Measurements from ENCODE around the gene KCNJ14. TPM values are rescaled to one million over a fixed set of nuclear protein-coding genes. Genes with fewer than 3 reads are reported as not detected.
A peak's percentile ranks its signal among the peaks of the same experiment; 100 is the strongest.
"Not testable (repeated sequence)": the region's sequence is repeated elsewhere in the genome, so short reads cannot be mapped to it uniquely, and the experiment has no call there.

KCNJ14 gene
- total and polyA plus RNA-seq, 7 experiments from 2014 or later = 0.05 to 3.9 (median 2.1) TPM

DNA sequence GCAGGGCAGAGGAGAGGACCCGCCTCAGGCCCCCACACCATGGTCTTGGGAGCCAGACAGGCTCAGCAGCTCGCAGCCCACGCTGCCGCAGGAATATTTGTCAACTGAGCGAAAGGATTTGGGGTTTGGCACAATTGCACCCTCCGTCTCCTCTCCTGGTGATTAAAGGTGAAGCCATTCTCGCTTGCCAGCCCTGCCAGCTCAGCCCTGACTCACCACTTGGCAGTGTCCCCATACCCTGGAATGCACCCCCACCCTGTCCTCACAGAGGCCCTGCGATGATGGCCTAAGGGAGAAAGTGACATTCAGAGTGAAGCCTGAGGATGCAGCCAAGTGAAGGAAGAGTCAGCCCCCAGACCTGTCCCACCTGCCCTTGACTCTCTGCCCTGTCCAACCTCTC, 32.6 kb downstream of the KCNJ14 start:
- H3K9me3 Mint-ChIP-seq = peaks cover 0 to 2% (median 0%) of the 10 kb centered on the region in 11 donors
- Histone ChIP-seq H3K36me3 (ENCODE audit: control insufficient read depth in 2 of 3, insufficient read depth in 3 of 3, low read length in 3 of 3) (no peaks in the 10 kb centered on the region), H3K27me3 (ENCODE audit: control insufficient read depth in 2 of 2, insufficient read depth in 2 of 2, low read length in 2 of 2) (no peaks in the 10 kb centered on the region), H3K27ac (ENCODE audit: low read depth, low read length) (no peak overlapping the region), H3K4me3 (ENCODE audit: low read length) (no peak overlapping the region), H3K9me3 (ENCODE audit: control insufficient read depth in 2 of 3, low read length in 3 of 3) (no peaks in the 10 kb centered on the region), H3K4me1 (ENCODE audit: control insufficient read depth in 2 of 2, insufficient read depth in 2 of 2, low read length in 2 of 2) (peaks cover 4 to 24% of the 10 kb centered on the region in 2 donors)
- H3K4me3 Mint-ChIP-seq = peak overlapping the region in 1 of 10 donors; percentile 22
- ChIA-PET CTCF (interaction anchor here (0.8 to 3.7 kb wide), 4 partner anchors 17 to 155 kb away, joined by 3 to 15 read pairs (median 4); no protein-coding TSS in a partner anchor), POLR2A (interaction anchor here (0.9 to 1.2 kb wide), 3 partner anchors 14 to 99 kb away, joined by 3 to 4 read pairs (median 3); no protein-coding TSS in a partner anchor)
- H3K27me3 Mint-ChIP-seq = peaks cover 0 to 24% (median 6%) of the 10 kb centered on the region in 5 donors
- H3K27ac Mint-ChIP-seq = no peak overlapping the region
- H3K4me1 Mint-ChIP-seq = peaks cover 17 to 31% (median 29%) of the 10 kb centered on the region in 7 donors
- ATAC-seq (no peak), DNase-seq (no peak)
- intact Hi-C loops (cut with micrococcal nuclease) = no loop called here
- peaks cover 0 to 13% (median 4%) of the 10 kb centered on the region in 5 donors for H3K36me3 Mint-ChIP-seq

DNA sequence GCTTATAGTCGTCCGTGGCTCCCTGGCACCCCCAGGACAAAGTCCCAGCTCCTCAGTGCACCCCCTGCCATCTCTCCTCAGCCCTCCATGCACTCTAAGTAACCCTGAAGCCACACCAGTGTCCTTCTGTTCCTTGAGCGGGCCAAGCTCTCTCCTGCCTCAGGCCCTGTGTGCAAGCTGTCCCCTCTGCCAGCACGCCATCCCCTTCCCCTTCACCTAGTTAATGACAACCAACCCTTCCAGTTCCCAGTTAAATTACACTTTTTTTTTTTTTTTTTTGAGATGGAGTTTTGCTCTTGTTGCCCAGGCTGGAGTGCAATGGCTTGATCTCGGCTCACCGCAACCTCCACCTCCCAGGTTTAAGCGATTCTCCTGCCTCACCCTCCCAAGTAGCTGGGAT, 33.1 kb downstream of the KCNJ14 start:
- ATAC-seq; H3K27ac ChIP-seq (ENCODE audit: low read depth, low read length); H3K27ac Mint-ChIP-seq; H3K27me3 ChIP-seq (ENCODE audit: control insufficient read depth in 2 of 2, insufficient read depth in 2 of 2, low read length in 2 of 2); intact Hi-C loops (cut with micrococcal nuclease); H3K9me3 Mint-ChIP-seq; H3K36me3 ChIP-seq (ENCODE audit: control insufficient read depth in 2 of 3, insufficient read depth in 3 of 3, low read length in 3 of 3); H3K4me3 ChIP-seq (ENCODE audit: low read length); DNase-seq; H3K9me3 ChIP-seq (ENCODE audit: control insufficient read depth in 2 of 3, low read length in 3 of 3); H3K4me3 Mint-ChIP-seq: not testable (repeated sequence)
- CTCF ChIA-PET = interaction anchor here (1.4 to 3.7 kb wide), 8 partner anchors 7 to 120 kb away, joined by 4 to 37 read pairs (median 9); partner anchors contain the start of gene LMTK3
- H3K4me1 ChIP-seq (ENCODE audit: control insufficient read depth in 2 of 2, insufficient read depth in 2 of 2, low read length in 2 of 2) = peaks cover 4 to 25% of the 10 kb centered on the region in 2 donors
- POLR2A ChIA-PET = interaction anchor here (0.9 to 1.2 kb wide), 2 partner anchors 96 to 99 kb away, joined by 3 to 4 read pairs; no protein-coding TSS in a partner anchor
- H3K4me1 Mint-ChIP-seq = peaks cover 17 to 33% (median 30%) of the 10 kb centered on the region in 7 donors
- peaks cover 0 to 13% (median 4%) of the 10 kb centered on the region in 5 donors for H3K36me3 Mint-ChIP-seq
- peaks cover 0 to 27% (median 6%) of the 10 kb centered on the region in 5 donors for H3K27me3 Mint-ChIP-seq

DNA sequence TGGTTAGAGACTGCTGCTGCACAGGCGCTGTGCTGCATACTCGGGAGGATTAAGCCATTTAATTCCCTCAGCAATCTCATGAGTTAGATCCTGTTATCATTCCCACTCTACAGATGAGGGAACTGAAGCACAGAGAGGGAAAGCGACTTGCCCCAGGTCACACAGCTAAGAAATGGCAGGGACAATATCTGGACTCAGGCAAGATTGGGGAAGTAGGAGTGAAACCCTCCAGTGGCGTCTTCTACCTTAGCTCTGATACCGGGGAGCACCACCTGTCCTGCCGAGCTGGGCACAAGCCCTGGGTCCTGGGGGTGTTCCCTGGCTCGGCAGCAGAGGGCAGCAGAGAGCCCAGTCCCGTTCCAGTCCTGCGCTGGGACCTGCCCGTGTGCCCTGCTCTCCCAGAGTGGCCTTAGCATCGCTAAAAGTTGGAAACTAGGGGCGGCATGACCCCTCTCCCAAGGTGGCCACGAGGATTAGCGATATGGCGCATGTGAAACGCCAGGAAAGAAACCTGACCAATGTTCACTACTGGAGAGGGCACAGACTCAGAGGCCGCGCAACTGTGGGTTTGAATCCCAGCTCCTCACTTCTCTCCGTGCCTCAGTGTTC, 34.3 kb downstream of the KCNJ14 start:
- H3K27ac Mint-ChIP-seq = peak overlapping the region in 2 of 9 donors; percentile 8 to 23
- peak; percentile 52 to 89 (median 76) for DNase-seq
- CTCF ChIA-PET = interaction anchor here (0.5 to 3.7 kb wide), 25 partner anchors 8 to 1343 kb away, joined by 3 to 37 read pairs (median 5); partner anchors contain the start of genes CA11, KDELR1, LMTK3 and SYNGR4
- Histone ChIP-seq H3K27ac (ENCODE audit: low read depth, low read length) (no peak overlapping the region), H3K9me3 (ENCODE audit: control insufficient read depth in 2 of 3, low read length in 3 of 3) (no peaks in the 10 kb centered on the region), H3K4me3 (ENCODE audit: low read length) (no peak overlapping the region), H3K4me1 (ENCODE audit: control insufficient read depth in 2 of 2, insufficient read depth in 2 of 2, low read length in 2 of 2) (peaks cover 4 to 25% of the 10 kb centered on the region in 2 donors), H3K27me3 (ENCODE audit: control insufficient read depth in 2 of 2, insufficient read depth in 2 of 2, low read length in 2 of 2) (no peaks in the 10 kb centered on the region), H3K36me3 (ENCODE audit: control insufficient read depth in 2 of 3, insufficient read depth in 3 of 3, low read length in 3 of 3) (no peaks in the 10 kb centered on the region)
- peaks cover 17 to 39% (median 35%) of the 10 kb centered on the region in 7 donors for H3K4me1 Mint-ChIP-seq
- peaks cover 0 to 35% (median 6%) of the 10 kb centered on the region in 5 donors for H3K27me3 Mint-ChIP-seq
- H3K36me3 Mint-ChIP-seq = peaks cover 0 to 8% (median 4%) of the 10 kb centered on the region in 5 donors
- ATAC-seq = peak; percentile 37
- intact Hi-C loops (cut with micrococcal nuclease) = loop anchor here (1.0 to 5.0 kb wide), 7 partner anchors 9 to 248 kb away; partner anchors contain the start of genes SYNGR4 (in 1 of the 2) and TMEM143 (in 1 of the 2)
- H3K9me3 Mint-ChIP-seq = peaks cover 0 to 2% (median 0%) of the 10 kb centered on the region in 11 donors
- peak overlapping the region in 4 of 10 donors; percentile 4 to 47 (median 39) for H3K4me3 Mint-ChIP-seq
- POLR2A ChIA-PET = interaction anchor here (0.8 to 1.8 kb wide), 6 partner anchors 8 to 95 kb away, joined by 3 to 10 read pairs (median 4); no protein-coding TSS in a partner anchor

DNA sequence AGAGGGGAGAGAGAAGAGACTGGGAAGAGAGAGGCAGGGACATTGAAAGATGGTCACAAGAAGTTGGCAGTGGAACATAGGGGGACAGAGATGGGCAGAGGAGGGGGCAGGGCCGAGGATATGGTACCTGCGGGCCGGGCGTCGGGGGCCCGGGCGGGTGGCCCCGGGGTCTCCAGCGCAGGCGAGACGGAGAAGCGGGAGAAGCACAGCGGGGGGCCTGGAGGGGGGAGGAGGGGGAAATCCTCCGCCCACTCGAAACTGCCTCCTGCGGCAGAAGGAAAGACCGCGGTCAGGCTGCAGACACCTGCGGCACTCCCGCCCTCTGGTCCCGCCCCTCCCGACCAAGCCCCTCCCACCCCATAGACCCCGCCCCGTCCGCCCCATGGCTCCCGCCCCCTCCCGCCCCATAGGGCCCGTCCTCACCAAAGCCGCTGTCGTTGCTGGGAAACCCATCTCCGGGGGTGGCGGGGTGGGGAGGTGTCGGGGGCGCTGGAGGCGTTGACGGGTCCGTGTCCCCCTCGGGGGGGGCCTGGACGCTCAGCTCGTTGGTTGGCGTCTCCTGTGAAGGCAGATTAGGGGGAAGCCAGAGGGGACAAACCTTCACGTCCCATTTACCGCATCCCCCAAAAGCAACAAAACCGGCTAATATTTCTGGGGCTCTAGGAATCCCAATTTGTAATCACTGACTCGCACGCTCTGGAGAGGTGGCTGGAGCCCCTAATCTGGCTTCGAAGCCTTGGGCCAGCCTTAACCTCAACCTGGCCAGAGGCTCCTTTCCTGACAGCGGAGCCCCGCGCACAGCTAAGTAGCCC, 35.8 kb downstream of the KCNJ14 start:
- H3K4me1 ChIP-seq (ENCODE audit: control insufficient read depth in 2 of 2, insufficient read depth in 2 of 2, low read length in 2 of 2) = peaks cover 4 to 25% of the 10 kb centered on the region in 2 donors
- peaks cover 17 to 47% (median 39%) of the 10 kb centered on the region in 7 donors for H3K4me1 Mint-ChIP-seq
- H3K27me3 ChIP-seq (ENCODE audit: control insufficient read depth in 2 of 2, insufficient read depth in 2 of 2, low read length in 2 of 2) = no peaks in the 10 kb centered on the region
- intact Hi-C loops (cut with micrococcal nuclease) = loop anchor here (1.0 to 5.0 kb wide), 5 partner anchors 22 to 246 kb away; partner anchors contain the start of genes CYTH2 (in 1 of the 2), SYNGR4 (in 1 of the 2) and TMEM143 (in 1 of the 2)
- peak overlapping the region; percentile 33 for H3K4me3 ChIP-seq (ENCODE audit: low read length)
- DNase-seq = peak in 6 of 9 donors; percentile 41 to 71 (median 46)
- no peak overlapping the region for H3K27ac ChIP-seq (ENCODE audit: low read depth, low read length)
- H3K9me3 ChIP-seq (ENCODE audit: control insufficient read depth in 2 of 3, low read length in 3 of 3) = no peaks in the 10 kb centered on the region
- no peaks in the 10 kb centered on the region for H3K36me3 ChIP-seq (ENCODE audit: control insufficient read depth in 2 of 3, insufficient read depth in 3 of 3, low read length in 3 of 3)
- CTCF ChIA-PET = interaction anchor here (1.0 to 3.7 kb wide), 8 partner anchors 14 to 155 kb away, joined by 3 to 37 read pairs (median 6); partner anchors contain the start of genes CA11, SYNGR4 and TMEM143
- H3K27me3 Mint-ChIP-seq = peaks cover 0 to 48% (median 6%) of the 10 kb centered on the region in 5 donors
- H3K27ac Mint-ChIP-seq = peak overlapping the region in 4 of 9 donors; percentile 33 to 71 (median 54)
- peak; percentile 10 for ATAC-seq
- peaks cover 0 to 6% (median 3%) of the 10 kb centered on the region in 5 donors for H3K36me3 Mint-ChIP-seq
- POLR2A ChIA-PET = interaction anchor here (0.6 to 1.8 kb wide), 5 partner anchors 10 to 881 kb away, joined by 3 to 10 read pairs (median 3); no protein-coding TSS in a partner anchor
- H3K4me3 Mint-ChIP-seq = peak overlapping the region; percentile 11 to 81 (median 67)
- H3K9me3 Mint-ChIP-seq = peaks cover 0 to 2% (median 0%) of the 10 kb centered on the region in 11 donors

DNA sequence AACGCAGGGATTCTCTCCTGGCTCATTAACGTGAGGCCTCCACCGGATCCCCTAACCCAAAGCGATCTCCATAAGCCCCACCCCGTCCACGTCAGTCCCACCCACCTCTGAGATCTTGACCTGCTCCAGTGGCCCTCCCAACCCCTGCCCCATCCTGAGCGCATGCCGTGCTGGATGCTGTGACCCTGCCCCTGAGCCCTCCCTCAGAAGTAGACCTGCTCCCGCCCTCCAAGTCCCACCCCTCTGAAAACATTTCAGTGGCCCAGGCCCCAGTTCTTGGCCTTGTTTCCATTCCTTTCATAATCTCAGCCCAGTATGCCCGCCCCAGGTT, 36.4 kb downstream of the KCNJ14 start:
- peaks cover 0 to 50% (median 6%) of the 10 kb centered on the region in 5 donors for H3K27me3 Mint-ChIP-seq
- Histone ChIP-seq H3K4me1 (ENCODE audit: control insufficient read depth in 2 of 2, insufficient read depth in 2 of 2, low read length in 2 of 2) (peaks cover 4 to 25% of the 10 kb centered on the region in 2 donors), H3K27me3 (ENCODE audit: control insufficient read depth in 2 of 2, insufficient read depth in 2 of 2, low read length in 2 of 2) (no peaks in the 10 kb centered on the region), H3K27ac (ENCODE audit: low read depth, low read length) (no peak overlapping the region), H3K4me3 (ENCODE audit: low read length) (peak overlapping the region; percentile 33), H3K36me3 (ENCODE audit: control insufficient read depth in 2 of 3, insufficient read depth in 3 of 3, low read length in 3 of 3) (no peaks in the 10 kb centered on the region), H3K9me3 (ENCODE audit: control insufficient read depth in 2 of 3, low read length in 3 of 3) (no peaks in the 10 kb centered on the region)
- no peak for ATAC-seq
- peak overlapping the region in 7 of 9 donors; percentile 19 to 87 (median 70) for H3K27ac Mint-ChIP-seq
- H3K9me3 Mint-ChIP-seq = peaks cover 0 to 2% (median 0%) of the 10 kb centered on the region in 11 donors
- ChIA-PET CTCF (interaction anchor here (1.0 kb wide), 1 partner anchor 93 kb away, joined by 6 read pairs; no protein-coding TSS in a partner anchor), POLR2A (interaction anchor here (0.6 to 1.3 kb wide), 2 partner anchors 10 to 881 kb away, joined by 3 read pairs; no protein-coding TSS in a partner anchor)
- H3K36me3 Mint-ChIP-seq = peaks cover 0 to 4% (median 0%) of the 10 kb centered on the region in 5 donors
- peak overlapping the region; percentile 40 to 81 (median 68) for H3K4me3 Mint-ChIP-seq
- no peak for DNase-seq
- intact Hi-C loops (cut with micrococcal nuclease) = loop anchor here (1.0 to 5.0 kb wide), 10 partner anchors 22 to 246 kb away; partner anchors contain the start of genes CYTH2 (in 1 of the 2), KDELR1 (in 1 of the 2), SYNGR4 (in 1 of the 2) and TMEM143 (in 1 of the 2)
- H3K4me1 Mint-ChIP-seq = peaks cover 17 to 47% (median 39%) of the 10 kb centered on the region in 7 donors
